ENCODE measurements around the gene XPC.
A peak's percentile ranks its signal among the peaks of the same experiment; 100 is the strongest.

XPC gene

DNA sequence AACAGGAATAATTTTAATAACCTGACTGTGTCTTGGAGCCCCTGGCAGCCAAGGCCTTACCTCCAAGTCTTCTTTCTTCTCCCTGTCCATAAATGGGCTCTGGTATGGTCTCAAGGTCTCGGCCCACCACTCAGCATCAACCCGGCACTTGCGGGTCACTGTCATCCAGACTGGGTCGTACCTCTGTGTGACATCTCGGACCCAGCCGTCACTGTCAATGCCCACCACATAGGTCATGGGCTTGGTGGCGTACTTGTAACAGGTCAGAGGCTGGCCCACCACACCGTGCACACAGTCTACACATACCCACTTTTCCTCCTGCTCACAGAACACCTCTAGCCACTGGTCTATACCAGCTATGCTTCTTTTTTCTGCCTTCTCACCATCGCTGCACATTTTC is 20.4 kb downstream of the XPC start:
- peak overlapping the region; percentile 43 for H4K91ac ChIP-seq (ENCODE audit: low read length)
- H3K4ac ChIP-seq (ENCODE audit: low read depth in 1 of 2, low read length in 2 of 2), result no peak overlapping the region
- peaks cover 2% of the 10 kb centered on the region for H3K4me1 ChIP-seq (ENCODE audit: control insufficient read depth, insufficient read depth, low read depth, low read length)
- no peak overlapping the region for H3K23ac ChIP-seq (ENCODE audit: low read length in 2 of 2)
- H3K18ac ChIP-seq (ENCODE audit: low read depth in 1 of 2, low read length in 2 of 2), result no peak overlapping the region
- H2BK5ac ChIP-seq (ENCODE audit: low read depth, low read length, poor library complexity, severe bottlenecking), result no peak overlapping the region
- H2AK5ac ChIP-seq (ENCODE audit: low read length, severe bottlenecking), result no peak overlapping the region
- H4K8ac ChIP-seq (ENCODE audit: low read length), result no peak overlapping the region
- H2BK15ac ChIP-seq (ENCODE audit: low read depth, poor library complexity, severe bottlenecking), result no peak overlapping the region
- H3K9ac ChIP-seq (ENCODE audit: low read length), result no peak overlapping the region
- H3K4me3 ChIP-seq (ENCODE audit: insufficient read depth in 1 of 2, low read depth in 1 of 2, low read length in 2 of 2), result no peak overlapping the region
- no peak overlapping the region for H2BK120ac ChIP-seq (ENCODE audit: low read depth, low read length)
- peaks cover 51% of the 10 kb centered on the region for H3K79me1 ChIP-seq (replicated peaks; ENCODE audit: low read length, poor library complexity, severe bottlenecking)
- H2AFZ ChIP-seq (ENCODE audit: low read depth, low read length), result no peak overlapping the region
- H3K27me3 ChIP-seq (ENCODE audit: control insufficient read depth in 1 of 2, insufficient read depth in 1 of 2, low read length in 2 of 2), result no peaks in the 10 kb centered on the region
- 97% methylated on average over 9 of the region's 9 CpGs for WGBS
- H2BK12ac ChIP-seq (ENCODE audit: low read length in 2 of 2), result peak overlapping the region in 1 of 2 experiments; percentile 11
- no peak overlapping the region for H3K27ac ChIP-seq (ENCODE audit: low read length, poor library complexity, severe bottlenecking)
- H3K14ac ChIP-seq (ENCODE audit: low read length in 2 of 2), result no peak overlapping the region
- H3K36me3 ChIP-seq (ENCODE audit: control insufficient read depth in 1 of 2, insufficient read depth in 2 of 2, low read depth in 1 of 2, low read length in 2 of 2), result peaks cover 48 to 95% of the 10 kb centered on the region in 2 experiments
- H3K4me2 ChIP-seq (ENCODE audit: low read length, poor library complexity, severe bottlenecking), result no peak overlapping the region
- H3K9me3 ChIP-seq (ENCODE audit: control insufficient read depth, low read length), result peaks cover 23% of the 10 kb centered on the region
- DNase-seq, result no peak

DNA sequence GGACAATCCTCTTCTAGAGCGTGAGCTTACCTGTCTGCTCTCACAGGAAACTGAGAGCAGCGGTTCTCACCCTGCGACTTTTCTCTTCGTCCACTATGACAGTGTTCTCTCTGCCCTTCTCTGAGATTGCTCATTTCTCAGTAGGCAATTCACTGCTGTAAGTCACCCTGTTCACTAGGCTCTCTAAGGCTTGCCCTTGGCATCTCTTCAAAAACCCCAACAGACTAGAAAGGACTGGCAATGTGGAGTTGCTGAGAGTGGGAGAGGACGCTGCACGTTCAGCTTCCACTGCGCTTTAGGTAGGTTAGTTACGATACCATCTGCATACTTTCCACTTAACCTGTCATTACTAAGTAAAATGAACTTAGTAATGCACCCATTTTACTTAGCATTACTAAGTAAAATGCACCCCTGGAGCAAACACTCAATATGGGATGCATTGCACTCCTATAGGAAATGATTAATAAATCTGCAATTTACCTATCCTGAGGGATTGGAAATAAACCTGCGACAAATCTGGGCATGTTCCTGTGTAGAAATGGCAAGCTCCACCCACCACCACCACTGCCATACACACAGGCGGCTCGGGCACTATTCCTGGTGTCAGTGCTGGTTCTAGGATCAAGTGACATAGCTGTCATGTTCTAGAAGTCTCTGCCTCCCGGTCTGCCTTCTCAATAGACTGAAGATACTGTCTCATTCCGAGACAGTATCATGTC is 21.4 kb downstream of the XPC start:
- H3K9me3 ChIP-seq (ENCODE audit: control insufficient read depth, low read length), result peaks cover 14% of the 10 kb centered on the region
- H3K79me1 ChIP-seq (replicated peaks; ENCODE audit: low read length, poor library complexity, severe bottlenecking), result peaks cover 56% of the 10 kb centered on the region
- H3K4ac ChIP-seq (ENCODE audit: low read depth in 1 of 2, low read length in 2 of 2), result no peak overlapping the region
- H3K4me3 ChIP-seq (ENCODE audit: insufficient read depth in 1 of 2, low read depth in 1 of 2, low read length in 2 of 2), result no peak overlapping the region
- H2AK5ac ChIP-seq (ENCODE audit: low read length, severe bottlenecking), result no peak overlapping the region
- no peak overlapping the region for H2BK12ac ChIP-seq (ENCODE audit: low read length in 2 of 2)
- DNase-seq, result no peak
- H4K8ac ChIP-seq (ENCODE audit: low read length), result no peak overlapping the region
- H3K14ac ChIP-seq (ENCODE audit: low read length in 2 of 2), result no peak overlapping the region
- H3K4me2 ChIP-seq (ENCODE audit: low read length, poor library complexity, severe bottlenecking), result no peak overlapping the region
- H3K4me1 ChIP-seq (ENCODE audit: control insufficient read depth, insufficient read depth, low read depth, low read length), result peaks cover 2% of the 10 kb centered on the region
- no peak overlapping the region for H3K27ac ChIP-seq (ENCODE audit: low read length, poor library complexity, severe bottlenecking)
- no peak overlapping the region for H3K18ac ChIP-seq (ENCODE audit: low read depth in 1 of 2, low read length in 2 of 2)
- H2AFZ ChIP-seq (ENCODE audit: low read depth, low read length), result no peak overlapping the region
- no peak overlapping the region for H2BK15ac ChIP-seq (ENCODE audit: low read depth, poor library complexity, severe bottlenecking)
- no peak overlapping the region for H2BK5ac ChIP-seq (ENCODE audit: low read depth, low read length, poor library complexity, severe bottlenecking)
- H3K36me3 ChIP-seq (ENCODE audit: control insufficient read depth in 1 of 2, insufficient read depth in 2 of 2, low read depth in 1 of 2, low read length in 2 of 2), result peaks cover 57 to 95% of the 10 kb centered on the region in 2 experiments
- no peaks in the 10 kb centered on the region for H3K27me3 ChIP-seq (ENCODE audit: control insufficient read depth in 1 of 2, insufficient read depth in 1 of 2, low read length in 2 of 2)
- no peak overlapping the region for H2BK120ac ChIP-seq (ENCODE audit: low read depth, low read length)
- WGBS, result 96% methylated on average over 13 of the region's 13 CpGs
- no peak overlapping the region for H3K23ac ChIP-seq (ENCODE audit: low read length in 2 of 2)
- H4K91ac ChIP-seq (ENCODE audit: low read length), result no peak overlapping the region
- no peak overlapping the region for H3K9ac ChIP-seq (ENCODE audit: low read length)

DNA sequence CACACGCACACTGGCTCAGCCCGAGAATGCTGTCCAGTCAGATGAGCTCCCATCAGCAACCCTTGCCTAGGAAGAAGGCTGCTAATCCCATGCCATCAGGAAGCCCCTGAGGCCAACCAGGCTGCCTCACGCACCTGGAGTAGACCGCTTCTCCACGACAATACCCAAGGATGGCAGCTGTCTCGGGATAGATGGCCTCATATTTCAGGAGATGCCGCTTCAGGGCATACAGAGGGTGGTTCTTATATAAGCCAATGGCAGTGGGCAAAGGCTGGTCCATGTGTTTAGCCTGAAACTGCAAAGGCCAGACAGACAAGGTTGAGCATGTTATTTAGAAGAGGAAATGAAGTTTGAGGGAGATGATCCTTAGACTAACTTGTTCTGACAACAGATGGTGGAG is 22.2 kb downstream of the XPC start:
- no peak overlapping the region for H2BK15ac ChIP-seq (ENCODE audit: low read depth, poor library complexity, severe bottlenecking)
- no peak overlapping the region for H2BK5ac ChIP-seq (ENCODE audit: low read depth, low read length, poor library complexity, severe bottlenecking)
- no peak overlapping the region for H2BK120ac ChIP-seq (ENCODE audit: low read depth, low read length)
- H3K4me1 ChIP-seq (ENCODE audit: control insufficient read depth, insufficient read depth, low read depth, low read length), result peaks cover 2% of the 10 kb centered on the region
- H3K23ac ChIP-seq (ENCODE audit: low read length in 2 of 2), result no peak overlapping the region
- no peak overlapping the region for H2AK5ac ChIP-seq (ENCODE audit: low read length, severe bottlenecking)
- H3K4ac ChIP-seq (ENCODE audit: low read depth in 1 of 2, low read length in 2 of 2), result no peak overlapping the region
- H4K91ac ChIP-seq (ENCODE audit: low read length), result no peak overlapping the region
- WGBS, result 96% methylated on average over 7 of the region's 7 CpGs
- H2BK12ac ChIP-seq (ENCODE audit: low read length in 2 of 2), result no peak overlapping the region
- no peak overlapping the region for H3K4me2 ChIP-seq (ENCODE audit: low read length, poor library complexity, severe bottlenecking)
- no peak overlapping the region for H2AFZ ChIP-seq (ENCODE audit: low read depth, low read length)
- H3K9me3 ChIP-seq (ENCODE audit: control insufficient read depth, low read length), result peaks cover 6% of the 10 kb centered on the region
- no peak overlapping the region for H3K27ac ChIP-seq (ENCODE audit: low read length, poor library complexity, severe bottlenecking)
- no peak overlapping the region for H3K18ac ChIP-seq (ENCODE audit: low read depth in 1 of 2, low read length in 2 of 2)
- H3K14ac ChIP-seq (ENCODE audit: low read length in 2 of 2), result no peak overlapping the region
- H3K36me3 ChIP-seq (ENCODE audit: control insufficient read depth in 1 of 2, insufficient read depth in 2 of 2, low read depth in 1 of 2, low read length in 2 of 2), result peaks cover 65 to 95% of the 10 kb centered on the region in 2 experiments
- no peak overlapping the region for H3K4me3 ChIP-seq (ENCODE audit: insufficient read depth in 1 of 2, low read depth in 1 of 2, low read length in 2 of 2)
- no peak overlapping the region for H4K8ac ChIP-seq (ENCODE audit: low read length)
- no peak overlapping the region for H3K9ac ChIP-seq (ENCODE audit: low read length)
- no peaks in the 10 kb centered on the region for H3K27me3 ChIP-seq (ENCODE audit: control insufficient read depth in 1 of 2, insufficient read depth in 1 of 2, low read length in 2 of 2)
- DNase-seq, result no peak
- H3K79me1 ChIP-seq (replicated peaks; ENCODE audit: low read length, poor library complexity, severe bottlenecking), result peaks cover 60% of the 10 kb centered on the region

DNA sequence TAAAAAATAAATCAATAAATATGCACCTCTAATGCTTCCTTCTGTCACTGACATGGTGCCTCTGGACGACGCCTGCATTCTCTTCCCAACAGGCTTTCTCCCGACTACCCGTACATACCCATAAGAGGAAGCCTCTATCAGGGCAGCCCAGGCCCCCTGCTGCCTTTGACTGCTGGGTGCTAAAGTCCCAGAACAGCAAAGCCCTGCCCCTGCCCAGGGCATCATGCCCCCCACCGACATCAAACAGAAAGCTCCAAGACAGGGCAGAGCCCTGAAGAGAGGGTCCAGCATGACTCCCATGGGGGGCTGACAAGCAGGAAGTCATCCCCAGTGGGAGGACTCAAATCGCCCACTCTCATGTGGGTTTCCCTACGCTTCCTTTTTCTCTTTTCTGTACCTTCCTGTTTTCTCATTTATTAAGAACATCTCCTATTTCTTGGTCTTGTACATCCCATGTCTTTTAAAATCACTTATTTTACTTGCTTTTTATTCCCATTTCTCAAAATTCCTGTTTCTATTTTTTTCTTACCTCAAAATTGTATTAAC is 23.4 kb downstream of the XPC start:
- no peak overlapping the region for H3K18ac ChIP-seq (ENCODE audit: low read depth in 1 of 2, low read length in 2 of 2)
- H3K36me3 ChIP-seq (ENCODE audit: control insufficient read depth in 1 of 2, insufficient read depth in 2 of 2, low read depth in 1 of 2, low read length in 2 of 2), result peaks cover 73 to 94% of the 10 kb centered on the region in 2 experiments
- no peak overlapping the region for H4K91ac ChIP-seq (ENCODE audit: low read length)
- no peak overlapping the region for H3K4me2 ChIP-seq (ENCODE audit: low read length, poor library complexity, severe bottlenecking)
- no peak overlapping the region for H2BK5ac ChIP-seq (ENCODE audit: low read depth, low read length, poor library complexity, severe bottlenecking)
- no peak overlapping the region for H3K9ac ChIP-seq (ENCODE audit: low read length)
- peaks cover 55% of the 10 kb centered on the region for H3K79me1 ChIP-seq (replicated peaks; ENCODE audit: low read length, poor library complexity, severe bottlenecking)
- no peak overlapping the region for H2BK15ac ChIP-seq (ENCODE audit: low read depth, poor library complexity, severe bottlenecking)
- DNase-seq, result no peak
- no peak overlapping the region for H4K8ac ChIP-seq (ENCODE audit: low read length)
- H3K4me3 ChIP-seq (ENCODE audit: insufficient read depth in 1 of 2, low read depth in 1 of 2, low read length in 2 of 2), result no peak overlapping the region
- H2AK5ac ChIP-seq (ENCODE audit: low read length, severe bottlenecking), result no peak overlapping the region
- H2AFZ ChIP-seq (ENCODE audit: low read depth, low read length), result no peak overlapping the region
- H3K4me1 ChIP-seq (ENCODE audit: control insufficient read depth, insufficient read depth, low read depth, low read length), result peaks cover 2% of the 10 kb centered on the region
- no peak overlapping the region for H3K23ac ChIP-seq (ENCODE audit: low read length in 2 of 2)
- WGBS, result 87% methylated on average over 7 of the region's 7 CpGs
- H3K14ac ChIP-seq (ENCODE audit: low read length in 2 of 2), result no peak overlapping the region
- H3K27me3 ChIP-seq (ENCODE audit: control insufficient read depth in 1 of 2, insufficient read depth in 1 of 2, low read length in 2 of 2), result no peaks in the 10 kb centered on the region
- no peak overlapping the region for H3K4ac ChIP-seq (ENCODE audit: low read depth in 1 of 2, low read length in 2 of 2)
- no peak overlapping the region for H2BK12ac ChIP-seq (ENCODE audit: low read length in 2 of 2)
- H2BK120ac ChIP-seq (ENCODE audit: low read depth, low read length), result no peak overlapping the region
- H3K9me3 ChIP-seq (ENCODE audit: control insufficient read depth, low read length), result no peaks in the 10 kb centered on the region
- no peak overlapping the region for H3K27ac ChIP-seq (ENCODE audit: low read length, poor library complexity, severe bottlenecking)
